SK-N-MC (cell line): ENCODE data around the gene TSFM.

Source experiments
- EZH2 ChIP-seq: fragments of 200-600 bp; sonication (generic); IDR thresholded peaks from one replicate; pipeline ENCODE4 v1.6.1; 2017; ENCODE audit warnings: antibody characterized with exemption
- POLR2AphosphoS5 ChIP-seq: IDR thresholded peaks from 2 replicates; pipeline ENCODE4 v1.6.1; 2012; ENCODE audit warnings: mild to moderate bottlenecking, low read depth, low read length, borderline replicate concordance

GRCh38 chr12:57810450-57810849, 27.9 kb downstream of the TSFM start:
- TF ChIP-seq EZH2 (no peak), POLR2AphosphoS5 (no peak)
